Transverse colon (tissue), 4 donors: Measurements from ENCODE around the gene ZNF462. TPM values are rescaled to one million over a fixed set of nuclear protein-coding genes. Genes with fewer than 3 reads are reported as not detected.
A peak's percentile ranks its signal among the peaks of the same experiment; 100 is the strongest.

Experiments used
- DNase-seq: peaks from one replicate; pipeline ENCODE4 v3.0.0-alpha.2; 2019
- H3K27ac ChIP-seq, 4 donors: fragments of 200-600 bp; sonication (generic); 2 replicates each; pipeline ENCODE4 v1.5.1; 2016 to 2018; ENCODE audit warnings: inconsistent platforms in 4 of 4
- H3K27me3 ChIP-seq: fragments of 200-600 bp; sonication (generic); 2 replicates; pipeline ENCODE4 v1.5.1; 2017; ENCODE audit warnings: inconsistent platforms
- H3K36me3 ChIP-seq, 4 donors: fragments of 200-600 bp; sonication (generic); 2 replicates each; pipeline ENCODE4 v1.5.1; 2017 to 2019; ENCODE audit warnings: inconsistent platforms in 4 of 4
- H3K4me1 ChIP-seq, 4 donors: fragments of 200-600 bp; sonication (generic); 2 replicates each; pipeline ENCODE4 v1.5.1; 2017 to 2020; ENCODE audit warnings: inconsistent platforms in 4 of 4
- H3K4me3 ChIP-seq, 4 donors: fragments of 200-600 bp; sonication (generic); 1 replicate in 1 of 4; 2 replicates in 3 of 4; pipeline versions ENCODE4 v1.5.1 to v1.6.1; 2017 to 2019; ENCODE audit warnings: inconsistent platforms in 4 of 4
- H3K9me3 ChIP-seq, 2 donors: fragments of 200-600 bp; sonication (generic); 2 replicates each; pipeline ENCODE4 v1.5.1; 2017 to 2019; ENCODE audit warnings: inconsistent platforms in 2 of 2
- CTCF ChIP-seq, 5 experiments: fragments of 200-600 bp in 3 of 5; fragments of 450-650 bp in 2 of 5; sonication (generic) in 3 of 5; IDR thresholded peaks; 1 replicate in 2 of 5; 2 replicates in 3 of 5; pipeline ENCODE4 v1.5.1; 2016 to 2017; ENCODE audit warnings: antibody characterized with exemption in 5 of 5, inconsistent platforms in 3 of 5, mild to moderate bottlenecking in 2 of 5, moderate library complexity in 1 of 5
- EP300 ChIP-seq: sonication (generic); formaldehyde crosslinking; IDR thresholded peaks from one replicate; pipeline ENCODE4 v1.6.1; 2017; ENCODE audit warnings: antibody characterized with exemption, low read depth
- POLR2A ChIP-seq: fragments of 450-650 bp; IDR thresholded peaks from one replicate; pipeline ENCODE4 v1.6.1; 2016; ENCODE audit warnings: antibody characterized with exemption, mild to moderate bottlenecking, moderate library complexity
- POLR2AphosphoS5 ChIP-seq, 3 donors: sonication (generic); formaldehyde crosslinking; IDR thresholded peaks; one replicate each; pipeline ENCODE4 v1.6.1; 2016; ENCODE audit warnings: antibody characterized with exemption in 3 of 3
- WGBS, 2 donors: methylation state at CpG; one replicate each; pipeline ENCODE4 v1.1.5; 2018; ENCODE audit warnings: low coverage in 1 of 2; 5-methylcytosine and 5-hydroxymethylcytosine counted together
- in situ Hi-C, 4 donors: fragments of 200-750 bp; cut with MboI; loops; one replicate each; pipeline versions ENCODE4 v1.15.0 to v1.15.1; 2017; ENCODE audit warnings: low sequenced_read_pairs in 3 of 4, low pct_ligation_motif_present in 1 of 4, low pct_unique_long_range_greater_than_20kb in 1 of 4
- intact Hi-C: fragments of 100-400 bp; cut with DNase I; formaldehyde crosslinking; loops from one replicate; pipeline ENCODE4 v1.15.1; 2023; ENCODE audit warnings: low total_unique reads
- total RNA-seq, 4 donors: library from RNA; depleted of rRNA; stranded (reverse); fragments of >200 nt; gene quantifications; one replicate each; pipeline ENCODE4 v1.1.0, GENCODE V29; 2016

Gene ZNF462
- total RNA-seq, 4 donors from 2014 or later, result 17.5 to 28.7 (median 22.9) TPM

GRCh38 chr9:106875529-106875928 lies 12.6 kb downstream of the ZNF462 start:
- no peak for DNase-seq
- H3K36me3 ChIP-seq, result no peaks in the 10 kb centered on the region
- intact Hi-C loops, result no loop called here
- H3K27me3 ChIP-seq, result no peaks in the 10 kb centered on the region
- H3K9me3 ChIP-seq, result no peaks in the 10 kb centered on the region
- peaks cover 11 to 58% (median 17%) of the 10 kb centered on the region in 4 donors for H3K4me1 ChIP-seq
- no peak overlapping the region for H3K27ac ChIP-seq
- TF ChIP-seq POLR2AphosphoS5 (IDR thresholded peaks at IDR 0.05) (no peak), EP300 (no peak), POLR2A (no peak), CTCF (IDR thresholded peaks at IDR 0.05) (no peak)
- WGBS, 2 donors, result 61 to 68% methylated on average over 3 of the region's 3 CpGs
- H3K4me3 ChIP-seq, result no peak overlapping the region
- in situ Hi-C loops, result no loop called here

GRCh38 chr9:106877345-106877744 lies 14.4 kb downstream of the ZNF462 start:
- peaks cover 10 to 56% (median 17%) of the 10 kb centered on the region in 4 donors for H3K4me1 ChIP-seq

GRCh38 chr9:106878081-106878837 lies 15.3 kb downstream of the ZNF462 start:
- H3K4me3 ChIP-seq, result no peak overlapping the region
- intact Hi-C loops (no loop called here), in situ Hi-C loops (no loop called here)
- TF ChIP-seq POLR2AphosphoS5 (IDR thresholded peaks at IDR 0.05) (no peak), CTCF (IDR thresholded peaks at IDR 0.05) (no peak), EP300 (no peak), POLR2A (no peak)
- H3K36me3 ChIP-seq, result no peaks in the 10 kb centered on the region
- 65% methylated on average over 5 of the region's 5 CpGs; no CpG with 5 or more reads in 1 of the 2 donors for WGBS, 2 donors
- H3K4me1 ChIP-seq, result peaks cover 15 to 56% (median 20%) of the 10 kb centered on the region in 4 donors
- H3K27me3 ChIP-seq, result no peaks in the 10 kb centered on the region
- no peak for DNase-seq
- no peaks in the 10 kb centered on the region for H3K9me3 ChIP-seq
- peak overlapping the region; percentile 42 to 79 (median 69) for H3K27ac ChIP-seq

More at GRCh38 chr9:106877345-106877744, 14.4 kb downstream of the ZNF462 start:
- WGBS, 2 donors, result 79 to 90% methylated on average over 2 to 6 of the region's 6 CpGs
- Histone ChIP-seq H3K9me3 (no peaks in the 10 kb centered on the region), H3K36me3 (no peaks in the 10 kb centered on the region), H3K27me3 (no peaks in the 10 kb centered on the region), H3K4me3 (no peak overlapping the region), H3K27ac (peak overlapping the region in 1 of 4 donors; percentile 79)
- no peak for TF ChIP-seq POLR2AphosphoS5 (IDR thresholded peaks at IDR 0.05)
- no peak for TF ChIP-seq POLR2A
- in situ Hi-C loops (no loop called here), intact Hi-C loops (no loop called here)
- no peak for DNase-seq

- Histone ChIP-seq H3K4me3 (no peak overlapping the region), H3K27ac (peak overlapping the region; percentile 42 to 79 (median 69)), H3K9me3 (no peaks in the 10 kb centered on the region), H3K36me3 (no peaks in the 10 kb centered on the region), H3K27me3 (no peaks in the 10 kb centered on the region), H3K4me1 (peaks cover 22 to 62% (median 26%) of the 10 kb centered on the region in 4 donors)
- intact Hi-C loops (no loop called here), in situ Hi-C loops (no loop called here)
- DNase-seq, result peak; percentile 58
- 22% methylated on average over 4 of the region's 4 CpGs; no CpG with 5 or more reads in 1 of the 2 donors for WGBS, 2 donors
- TF ChIP-seq CTCF (IDR thresholded peaks at IDR 0.05), result no peak
- peak; percentile 65 to 74 (median 73) for TF ChIP-seq POLR2AphosphoS5 (IDR thresholded peaks at IDR 0.05)
Measured at GRCh38 chr9:106878934-106879333, 16.0 kb downstream of the ZNF462 start.
